A549 (cell line): ENCODE data around the gene ARHGEF10L. TPM values are rescaled to one million over a fixed set of nuclear protein-coding genes. Genes with fewer than 3 reads are reported as not detected.
A peak's percentile ranks its signal among the peaks of the same experiment; 100 is the strongest.

ENCODE experiments used
- ATAC-seq, 2 experiments: fragments of 200-7000 bp in 1 of 2; fragments of >200 bp in 1 of 2; cut with Nextera tagmentation in 1 of 2; cut with Tn5 transposase in 1 of 2; 3 replicates each; pipeline versions ENCODE4 v1.8.0 to v1.9.1; 2018 to 2020; ENCODE audit warnings: mild to moderate bottlenecking in 1 of 2, moderate library complexity in 1 of 2
- CTCF ChIA-PET: fragments of 300-600 bp; sonication (Branson Sonifier 250); formaldehyde crosslinking; extraction: SDS; loops from one replicate; lab custom pipeline; 2021; ENCODE audit warnings: antibody characterized with exemption, inconsistent platforms; lab: Yijun Ruan, JAX
- POLR2A ChIA-PET: fragments of 350-600 bp; formaldehyde crosslinking; extraction: SDS; loops from one replicate; lab custom pipeline; 2021; ENCODE audit warnings: antibody characterized with exemption, inconsistent platforms; lab: Yijun Ruan, JAX
- DNase-seq, 2 experiments: peaks; one replicate each; pipeline versions ENCODE4 v3.0.0 to v3.0.0-alpha.2; 2011 to 2016; ENCODE audit warnings: low read depth in 1 of 2, low spot score in 1 of 2
- FAIRE-seq: peaks from 2 replicates; lab custom pipeline; 2011; peaks lifted over from hg19 to GRCh38; lab: Jason Lieb, UNC
- H3K27ac ChIP-seq, 2 experiments: fragments of >200 bp; sonication (Bioruptor Twin); formaldehyde crosslinking; 3 replicates each; pipeline ENCODE4 v1.5.1; 2016 to 2017
- H3K4me1 ChIP-seq: fragments of >200 bp; sonication (Bioruptor Twin); formaldehyde crosslinking; 3 replicates; pipeline ENCODE4 v1.6.1; 2016
- H3K4me2 ChIP-seq: fragments of >200 bp; sonication (Bioruptor Twin); formaldehyde crosslinking; 3 replicates; pipeline ENCODE4 v1.6.1; 2016
- H3K4me3 ChIP-seq: fragments of >200 bp; sonication (Bioruptor Twin); formaldehyde crosslinking; 3 replicates; pipeline ENCODE4 v1.5.1; 2016
- H3K9me3 ChIP-seq: fragments of >200 bp; sonication (Bioruptor Twin); formaldehyde crosslinking; 3 replicates; pipeline ENCODE4 v1.6.1; 2016
- ATOH8 ChIP-seq: fragments of 250-450 bp; sonication (Bioruptor Pico); IDR thresholded peaks from 2 replicates; pipeline ENCODE4 v1.5.0; 2020; ENCODE audit warnings: low read depth, mild to moderate bottlenecking, moderate library complexity
- BCL3 ChIP-seq: fragments of >200 bp; sonication (Bioruptor Twin); formaldehyde crosslinking; IDR thresholded peaks from 3 replicates; pipeline ENCODE4 v1.6.1; 2016
- CHD2 ChIP-seq: fragments of 150-350 bp; IDR thresholded peaks from 2 replicates; pipeline ENCODE4 v1.6.1; 2014; ENCODE audit warnings: low read length; ENCODE audit not compliant: partially characterized antibody
- CHD4 ChIP-seq: fragments of 200-600 bp; sonication (generic); IDR thresholded peaks from 2 replicates; pipeline ENCODE4 v1.6.1; 2016; ENCODE audit warnings: antibody characterized with exemption, mild to moderate bottlenecking, borderline replicate concordance
- EHF ChIP-seq: fragments of 250-450 bp; sonication (Bioruptor Pico); IDR thresholded peaks from 2 replicates; pipeline ENCODE4 v1.5.0; 2020; ENCODE audit warnings: mild to moderate bottlenecking
- ELK1 ChIP-seq: fragments of 150-350 bp; IDR thresholded peaks from 2 replicates; pipeline ENCODE4 v1.6.1; 2014; ENCODE audit warnings: low read depth, mild to moderate bottlenecking, low read length
- EP300 ChIP-seq, 2 experiments: fragments of >200 bp; sonication (Bioruptor Twin); formaldehyde crosslinking; IDR thresholded peaks; 2 replicates in 1 of 2; 3 replicates in 1 of 2; pipeline ENCODE4 v1.6.1; 2016 to 2017
- FOSL2 ChIP-seq, 2 experiments: fragments of 450-650 bp in 1 of 2; fragments of >200 bp in 1 of 2; sonication (Bioruptor Twin) in 1 of 2; formaldehyde crosslinking; IDR thresholded peaks; 2 replicates each; pipeline versions ENCODE4 v1.5.0 to v1.6.1; 2016 to 2020; ENCODE audit warnings: mild to moderate bottlenecking in 1 of 2, moderate library complexity in 1 of 2
- FOXS1 ChIP-seq: fragments of 250-450 bp; sonication (Bioruptor Pico); IDR thresholded peaks from 2 replicates; pipeline ENCODE4 v1.5.0; 2020; ENCODE audit warnings: mild to moderate bottlenecking, moderate library complexity
- GATA3 ChIP-seq: IDR thresholded peaks from 2 replicates; pipeline ENCODE4 v1.6.1; 2012; ENCODE audit warnings: borderline replicate concordance
- HOXB5 ChIP-seq: fragments of 250-450 bp; sonication (Bioruptor Pico); IDR thresholded peaks from 2 replicates; pipeline ENCODE4 v1.5.0; 2020; ENCODE audit warnings: mild to moderate bottlenecking, moderate library complexity
- KDM1A ChIP-seq: fragments of 200-600 bp; sonication (generic); IDR thresholded peaks from 2 replicates; pipeline ENCODE4 v1.6.1; 2016; ENCODE audit warnings: low read depth, mild to moderate bottlenecking
- NFE2L2 ChIP-seq: fragments of 150-350 bp; conservative IDR thresholded peaks from 2 replicates; pipeline ENCODE4 v1.6.1; 2014; ENCODE audit warnings: low read length
- NPAS2 ChIP-seq: fragments of 250-450 bp; sonication (Bioruptor Pico); IDR thresholded peaks from 2 replicates; pipeline ENCODE4 v1.8.0; 2022; ENCODE audit warnings: mild to moderate bottlenecking, moderate library complexity, borderline replicate concordance
- NR3C1 ChIP-seq: fragments of >200 bp; sonication (Bioruptor Twin); formaldehyde crosslinking; IDR thresholded peaks from 3 replicates; pipeline ENCODE4 v1.6.1; 2017
- POLR2A ChIP-seq: IDR thresholded peaks from 2 replicates; pipeline ENCODE4 v1.6.1; 2012; ENCODE audit warnings: mild to moderate bottlenecking, low read length
- RFX5 ChIP-seq: fragments of 450-650 bp; IDR thresholded peaks from 2 replicates; pipeline ENCODE4 v1.7.1; 2014; ENCODE audit warnings: antibody characterized with exemption, mild to moderate bottlenecking, moderate library complexity
- TP53 ChIP-seq: fragments of 250-450 bp; sonication (Bioruptor Pico); IDR thresholded peaks from 2 replicates; pipeline ENCODE4 v1.5.0; 2021; ENCODE audit warnings: mild to moderate bottlenecking, moderate library complexity
- ZFP36 ChIP-seq: fragments of 450-650 bp; IDR thresholded peaks from 2 replicates; pipeline ENCODE4 v1.6.1; 2014; ENCODE audit warnings: borderline replicate concordance; ENCODE audit not compliant: partially characterized antibody
- WGBS: methylation state at CpG from one replicate; pipeline ENCODE4 v1.1.6; 2017; ENCODE audit errors: missing lambda C conversion rate; 5-methylcytosine and 5-hydroxymethylcytosine counted together
- polyA plus RNA-seq, 4 experiments: library from polyadenylated mRNA; depleted of rRNA in 3 of 4; stranded (reverse); fragments of >200 nt; fragmentation: RNase III in 1 of 4; extraction: RNeasy Plus Mini Kit Qiagen cat#74134 plus additional on column Dnase treatment in 1 of 4; gene quantifications; 2 replicates in 3 of 4; 3 replicates in 1 of 4; pipeline ENCODE4 v1.2.3, GENCODE V29; 2011 to 2017

The ARHGEF10L gene
- polyA plus RNA-seq, 2 of the 4 experiments (the other 2 are of a cell fraction), result 3.5 to 5.2 TPM

GRCh38 chr1:17734609-17735008, 195.1 kb downstream of the ARHGEF10L start:
- ChIA-PET CTCF (no interaction called here), POLR2A (no interaction called here)
- DNase-seq (no peak), FAIRE-seq (no peak), ATAC-seq (no peak)
- H3K4me3 ChIP-seq, result no peak overlapping the region
- H3K27ac ChIP-seq, result no peak overlapping the region
- TF ChIP-seq CHD4 (no peak), ZFP36 (peak; percentile 27), NPAS2 (CRISPR knock-in tag) (no peak), NR3C1 (no peak)
- H3K9me3 ChIP-seq, result no peaks in the 10 kb centered on the region
- H3K4me1 ChIP-seq, result no peaks in the 10 kb centered on the region
- 63% methylated on average over 7 of the region's 7 CpGs for WGBS
- no peak overlapping the region for H3K4me2 ChIP-seq

GRCh38 chr1:17735348-17735747, 195.8 kb downstream of the ARHGEF10L start:
- Histone ChIP-seq H3K9me3 (no peaks in the 10 kb centered on the region), H3K4me1 (no peaks in the 10 kb centered on the region), H3K27ac (no peak overlapping the region), H3K4me2 (no peak overlapping the region), H3K4me3 (no peak overlapping the region)
- 71% methylated on average over 2 of the region's 2 CpGs for WGBS
- POLR2A ChIA-PET, result no interaction called here
- no peak for FAIRE-seq
- no peak for DNase-seq
- TF ChIP-seq RFX5 (no peak), ZFP36 (peak; percentile 62)
- CTCF ChIA-PET, result no interaction called here
- no peak for ATAC-seq

- CTCF ChIA-PET, result interaction anchor here (1.7 kb wide), 1 partner anchor 129 kb away, joined by 4 read pairs; no protein-coding TSS in a partner anchor
- H3K4me1 ChIP-seq, result no peaks in the 10 kb centered on the region
- no peaks in the 10 kb centered on the region for H3K9me3 ChIP-seq
- H3K4me3 ChIP-seq, result no peak overlapping the region
- DNase-seq, result no peak
- no peak overlapping the region for H3K27ac ChIP-seq
- no peak for TF ChIP-seq NR3C1
- no peak for TF ChIP-seq EP300 (IDR thresholded peaks at IDR 0.05)
- no peak for TF ChIP-seq ATOH8 (CRISPR knock-in tag)
- no peak for TF ChIP-seq FOSL2 (IDR thresholded peaks at IDR 0.05)
- TF ChIP-seq FOSL2 (CRISPR knock-in tag; IDR thresholded peaks at IDR 0.05), result no peak
- no peak for TF ChIP-seq TP53 (CRISPR knock-in tag)
- no peak for TF ChIP-seq EHF
- no peak for TF ChIP-seq NFE2L2
- no peak for TF ChIP-seq RFX5
- no peak overlapping the region for H3K4me2 ChIP-seq
- WGBS, result 54% methylated on average over 7 of the region's 7 CpGs
- no peak for FAIRE-seq
- POLR2A ChIA-PET, result no interaction called here
- no peak for ATAC-seq
Measured at GRCh38 chr1:17735793-17736192, 196.3 kb downstream of the ARHGEF10L start.

- Histone ChIP-seq H3K4me2 (no peak overlapping the region), H3K4me3 (no peak overlapping the region), H3K9me3 (no peaks in the 10 kb centered on the region), H3K4me1 (no peaks in the 10 kb centered on the region), H3K27ac (no peak overlapping the region)
- ATAC-seq (no peak), FAIRE-seq (no peak), DNase-seq (no peak)
- CTCF ChIA-PET, result interaction anchor here (1.0 to 1.7 kb wide), 2 partner anchors 39 to 130 kb away, joined by 3 to 4 read pairs; no protein-coding TSS in a partner anchor
- POLR2A ChIA-PET, result no interaction called here
- no peak for TF ChIP-seq CHD2
- no peak for TF ChIP-seq ZFP36
- TF ChIP-seq HOXB5 (CRISPR knock-in tag), result no peak
- no peak for TF ChIP-seq BCL3
- no peak for TF ChIP-seq ELK1
- no peak for TF ChIP-seq KDM1A
- no peak for TF ChIP-seq POLR2A
- TF ChIP-seq EHF, result no peak
- TF ChIP-seq GATA3, result no peak
- TF ChIP-seq CHD4, result no peak
- no peak for TF ChIP-seq FOXS1 (CRISPR knock-in tag)
- 69% methylated on average over 4 of the region's 6 CpGs for WGBS
Measured at GRCh38 chr1:17736625-17737024, 197.1 kb downstream of the ARHGEF10L start.
